GM04504 (cell line): ENCODE measurements around the gene ETFB.
A peak's percentile ranks its signal among the peaks of the same experiment; 100 is the strongest.

Source experiments
- DNase-seq: peaks from one replicate; pipeline ENCODE4 v3.0.0-alpha.2; 2012; ENCODE audit warnings: low read depth

ETFB gene

DNA sequence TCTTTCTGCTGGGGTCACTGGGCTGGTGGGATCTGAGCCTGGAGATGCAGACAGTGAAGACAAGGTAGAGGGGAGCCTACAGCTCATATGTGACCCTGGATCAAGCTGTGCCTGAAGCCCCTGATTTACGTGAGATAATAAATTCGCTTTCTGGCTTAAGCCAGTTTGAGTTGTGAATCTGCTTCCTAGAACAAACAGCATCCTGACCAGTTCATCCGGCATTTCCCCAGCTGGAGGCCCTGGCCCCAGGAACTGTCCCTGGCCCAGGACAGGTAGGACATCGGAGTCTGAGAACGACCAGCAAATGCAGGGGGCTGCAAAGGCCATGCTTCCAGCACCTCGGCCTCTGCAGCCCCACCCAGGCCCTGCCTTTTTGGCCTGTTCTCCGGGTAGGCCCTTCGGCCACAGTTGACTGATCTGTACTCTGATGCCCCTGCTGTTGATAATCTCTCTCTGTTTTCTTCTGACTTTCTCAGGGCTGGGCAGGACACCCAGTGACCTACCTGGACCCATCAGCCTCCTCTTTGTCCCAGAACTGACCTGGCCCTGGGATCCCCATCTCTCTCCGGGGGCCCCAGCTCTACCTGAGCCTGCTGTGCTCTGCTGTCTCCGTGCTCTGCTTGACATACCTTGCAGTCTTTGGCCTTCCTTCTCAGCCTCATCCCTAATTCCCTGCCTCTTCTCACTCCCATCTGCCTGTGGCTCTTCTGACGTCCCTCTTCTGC is 14.8 kb downstream of the ETFB start:
- DNase-seq = no peak

DNA sequence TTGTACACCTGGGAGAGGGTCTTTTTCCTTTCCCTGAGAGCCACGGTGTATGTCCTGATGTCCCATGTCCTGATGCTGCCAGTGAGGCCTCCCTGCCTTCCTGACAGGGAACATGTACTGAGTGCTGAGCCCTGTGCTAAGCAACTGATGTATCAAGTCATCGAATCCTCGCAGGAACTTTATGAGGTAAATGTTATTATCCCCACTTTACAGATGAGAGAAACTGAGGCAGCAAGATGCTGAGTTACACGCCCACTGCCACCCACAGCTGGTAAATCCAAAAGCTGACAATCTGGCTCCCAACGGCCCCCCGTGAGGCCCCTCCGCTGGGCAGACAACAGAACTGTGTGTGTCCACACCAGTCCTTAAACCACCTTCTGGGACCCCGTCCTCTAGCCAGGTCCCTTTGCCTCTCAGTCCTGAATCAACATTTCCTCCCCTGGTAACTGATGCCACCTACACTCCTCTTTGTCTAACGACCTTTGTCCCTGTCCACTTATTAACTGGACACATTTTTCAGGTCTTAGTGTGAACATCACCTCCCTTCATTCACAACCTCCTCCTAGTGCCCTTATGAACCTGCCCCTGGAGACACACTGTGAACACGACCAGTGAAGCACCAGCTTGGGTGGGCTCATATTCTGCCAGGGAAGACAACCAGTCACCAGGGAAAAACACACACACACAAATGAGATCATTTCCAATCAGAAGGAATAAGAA is 18.8 kb downstream of the ETFB start:
- no peak for DNase-seq

DNA sequence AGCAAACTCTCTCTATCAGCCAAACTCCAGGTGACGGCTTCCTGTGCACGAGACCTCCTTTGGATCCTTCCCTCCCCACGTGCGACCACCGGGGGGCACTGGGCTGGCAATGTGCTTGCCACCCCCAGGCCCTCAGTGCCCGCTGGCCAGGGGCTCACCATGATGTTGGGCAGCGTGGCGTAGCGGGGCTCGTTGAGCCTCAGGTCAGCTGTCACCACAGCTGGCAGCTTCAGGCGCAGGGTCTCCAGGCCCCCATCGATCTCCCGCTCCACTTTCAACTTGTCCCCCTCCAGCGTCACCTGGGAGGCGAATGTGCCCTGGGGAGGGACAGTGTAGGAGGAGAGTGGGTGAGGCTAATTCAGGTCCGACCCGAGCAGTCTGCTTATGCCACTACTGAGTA is 19.4 kb downstream of the ETFB start:
- no peak for DNase-seq

GRCh38 chr19:51345076-51345620 is 21.0 kb downstream of the ETFB start:
- no peak for DNase-seq

GRCh38 chr19:51342631-51343569 is 23.3 kb downstream of the ETFB start:
- no peak for DNase-seq

GRCh38 chr19:51341976-51342580 is 24.1 kb downstream of the ETFB start, which contains the start of gene VSIG10L:
Gene VSIG10L, minus strand, starts transcription at chr19:51342139. Its CDS starts 15 bp downstream, at chr19:51342124.
- DNase-seq = no peak

GRCh38 chr19:51341066-51341465 is 25.1 kb downstream of the ETFB start:
- DNase-seq = no peak

GRCh38 chr19:51339687-51340656 is 26.2 kb downstream of the ETFB start:
- DNase-seq = peak; percentile 89

DNA sequence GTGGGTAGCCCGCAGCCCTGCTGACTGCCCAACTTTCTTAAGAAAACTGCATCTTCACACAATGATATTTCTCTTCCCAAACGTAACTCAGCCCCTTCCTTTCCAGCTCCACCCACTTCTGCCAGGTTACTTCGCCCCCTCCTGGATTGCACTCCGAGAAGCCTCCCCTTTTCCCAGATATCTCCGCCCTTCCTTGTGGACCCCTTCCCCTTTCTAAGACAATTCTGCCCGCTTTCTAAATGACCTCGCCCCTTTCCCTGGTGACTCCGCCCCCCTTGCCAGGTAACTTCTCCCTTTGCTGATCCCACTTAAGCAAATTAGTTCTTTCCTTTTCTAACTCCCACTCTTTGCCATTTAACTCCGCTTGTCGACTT is 26.9 kb downstream of the ETFB start:
- DNase-seq = no peak

- DNase-seq = peak; percentile 38
These were observed 27.4 kb downstream of the ETFB start for GRCh38 chr19:51338563-51339312.

GRCh38 chr19:51337861-51338562 is 28.2 kb downstream of the ETFB start:
- DNase-seq = no peak

DNA sequence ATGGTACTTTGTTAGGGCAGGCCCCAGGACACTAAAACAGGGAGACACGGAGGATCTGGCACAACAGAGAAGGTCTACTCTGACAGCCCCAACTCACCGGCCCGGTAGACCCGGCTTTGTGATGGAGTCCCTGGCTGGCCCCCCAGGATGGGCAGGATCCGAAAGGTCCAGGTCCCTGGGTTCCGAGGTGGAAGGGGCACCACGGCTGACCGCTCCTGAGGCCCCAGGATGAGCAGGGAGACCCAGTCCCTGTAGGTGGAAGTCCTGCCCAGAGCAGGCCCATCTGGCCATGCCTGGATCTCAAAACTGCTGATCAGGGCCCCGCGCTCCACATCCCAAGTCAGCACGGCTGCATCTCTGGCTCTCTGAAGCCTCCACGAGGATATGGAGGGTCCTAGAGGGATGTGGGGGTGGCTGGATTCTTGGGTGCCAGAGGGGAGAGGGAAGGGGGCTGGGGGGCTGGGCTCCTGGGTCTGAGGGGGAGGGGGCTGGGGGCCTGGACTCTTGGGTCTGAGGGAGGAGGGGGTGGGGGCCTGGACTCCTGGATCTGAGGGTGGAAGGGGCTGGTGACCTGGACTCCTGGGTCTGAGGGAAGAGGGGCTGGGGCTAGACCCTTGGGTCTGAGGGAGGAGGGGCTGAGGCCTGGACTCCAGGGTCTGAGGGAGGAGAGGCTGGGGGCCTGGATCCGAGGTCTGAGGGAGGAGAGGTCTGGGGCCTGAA is 28.9 kb downstream of the ETFB start:
- DNase-seq = no peak

GRCh38 chr19:51333836-51334460 is 32.2 kb downstream of the ETFB start:
- no peak for DNase-seq

DNA sequence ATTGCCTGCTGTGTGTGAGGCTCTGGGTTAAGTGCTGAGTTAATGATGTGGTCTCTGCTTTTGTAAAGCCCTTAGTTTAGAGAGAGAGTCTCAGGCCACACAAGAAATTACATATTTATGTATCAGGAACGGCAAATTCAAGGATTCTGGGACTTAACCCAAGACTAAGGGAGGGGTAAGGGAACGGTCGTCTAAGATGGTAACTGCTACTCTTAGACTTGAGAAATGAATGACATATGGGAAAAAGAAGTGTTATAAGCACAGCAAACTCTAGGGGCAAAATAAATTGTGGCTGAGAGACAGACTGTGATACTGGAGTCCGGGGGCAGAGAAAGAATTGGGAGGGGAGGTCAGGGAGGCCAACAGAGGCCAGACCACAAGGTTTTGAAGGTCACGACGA is 34.5 kb downstream of the ETFB start:
- no peak for DNase-seq

DNA sequence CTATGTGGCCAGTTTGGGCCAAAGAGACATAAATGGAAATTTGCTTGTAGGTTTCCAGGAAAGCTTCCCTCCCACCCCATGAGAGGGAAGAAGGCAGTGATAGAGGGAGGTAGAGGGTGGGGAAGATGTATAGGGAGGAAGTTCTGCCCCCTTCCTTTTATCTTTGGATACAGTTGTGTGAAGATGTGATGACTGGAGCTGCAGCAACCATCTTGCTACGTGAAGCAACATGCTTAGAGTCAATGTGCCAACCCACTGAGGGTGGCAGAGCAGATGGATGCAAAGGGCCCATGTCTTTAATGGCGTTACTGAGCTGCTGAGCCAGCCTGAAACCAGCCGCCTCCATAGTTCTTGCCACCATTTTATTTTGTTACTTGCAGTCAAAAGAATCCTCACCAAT is 35.0 kb downstream of the ETFB start:
- no peak for DNase-seq

DNA sequence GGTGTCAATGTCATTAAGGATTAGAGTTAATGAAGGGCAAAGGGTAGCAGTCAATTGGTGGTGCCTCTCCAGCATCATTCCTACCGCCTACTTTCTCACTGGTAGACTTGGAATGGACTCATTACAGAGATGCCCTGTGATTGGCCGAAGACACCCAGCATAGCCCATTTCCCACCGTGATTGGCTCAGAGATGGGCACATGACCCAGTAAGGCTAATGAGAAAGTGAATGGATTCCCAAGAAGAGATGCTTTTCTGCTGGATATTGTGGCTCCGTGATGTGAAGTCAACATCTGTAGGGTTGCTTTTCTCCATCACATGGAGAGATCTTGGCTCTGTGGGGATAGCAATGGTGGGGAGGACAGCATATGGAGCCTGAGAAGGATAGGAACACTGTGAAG is 35.8 kb downstream of the ETFB start:
- DNase-seq = no peak

DNA sequence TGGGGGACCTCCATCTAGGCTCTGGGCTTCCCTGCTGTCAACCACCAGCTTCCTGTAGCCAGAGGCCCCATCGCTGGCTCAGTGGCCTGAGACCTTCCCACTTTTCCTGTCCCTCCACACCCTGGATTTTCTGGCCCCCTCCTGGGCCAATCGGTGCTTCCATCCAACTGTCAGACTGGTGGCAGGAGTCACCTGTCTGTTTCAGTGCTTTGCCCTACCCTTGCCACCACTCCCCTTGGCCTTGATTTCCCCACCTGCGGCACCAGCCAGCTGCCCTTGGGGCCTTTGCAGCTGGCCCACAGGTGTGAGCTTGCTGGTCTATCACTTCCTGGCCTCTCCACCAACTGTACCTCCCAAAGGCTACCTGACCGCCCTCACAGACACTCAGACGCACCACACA is 36.8 kb downstream of the ETFB start:
- DNase-seq = no peak
